GM18907 (cell line): ENCODE results near the gene C1GALT1C1.

Experiments used
- ATAC-seq: cut with Tn5 transposase; IDR thresholded peaks from one replicate; pipeline ENCODE4 v1.9.1; 2021; ENCODE audit warnings: mild to moderate bottlenecking, moderate library complexity; ENCODE audit not compliant: unreplicated experiment

The C1GALT1C1 gene

GRCh38 chrX:120585702-120586101, 44.2 kb downstream of the C1GALT1C1 start:
- ATAC-seq, result no peak
